Mononuclear cell (primary cell): ENCODE measurements around the gene HS6ST2. TPM values are rescaled to one million over a fixed set of nuclear protein-coding genes. Genes with fewer than 3 reads are reported as not detected.
"Not testable (repeated sequence)": the region's sequence is repeated elsewhere in the genome, so short reads cannot be mapped to it uniquely, and the experiment has no call there.

ENCODE experiments used
- H3K27me3 ChIP-seq: 2 replicates; pipeline ENCODE4 v1.6.0; 2011; ENCODE audit warnings: low read length, control low read depth; ENCODE audit not compliant: insufficient read depth
- H3K4me1 ChIP-seq: 2 replicates; pipeline ENCODE4 v1.5.1; 2011; ENCODE audit warnings: mild to moderate bottlenecking, low read length, control low read depth; ENCODE audit not compliant: insufficient read depth
- H3K4me3 ChIP-seq: 2 replicates; pipeline ENCODE4 v1.5.1; 2011; ENCODE audit warnings: mild to moderate bottlenecking, low read length, moderate library complexity
- H3K9me3 ChIP-seq: 2 replicates; pipeline ENCODE4 v1.5.1; 2011; ENCODE audit warnings: low read depth, mild to moderate bottlenecking, control low read depth, low read length
- total RNA-seq: library from RNA; depleted of rRNA; stranded (reverse); fragments of >200 nt; gene quantifications from one replicate; pipeline ENCODE4 v1.2.3, GENCODE V29; 2012

The HS6ST2 gene
- total RNA-seq, 1 donor, result not detected

GRCh38 chrX:132956421-132957210, 1.8 kb downstream of the HS6ST2 start:
- no peaks in the 10 kb centered on the region for H3K4me1 ChIP-seq
- no peaks in the 10 kb centered on the region for H3K9me3 ChIP-seq
- no peak overlapping the region for H3K4me3 ChIP-seq
- H3K27me3 ChIP-seq, result peaks cover 16% of the 10 kb centered on the region

DNA sequence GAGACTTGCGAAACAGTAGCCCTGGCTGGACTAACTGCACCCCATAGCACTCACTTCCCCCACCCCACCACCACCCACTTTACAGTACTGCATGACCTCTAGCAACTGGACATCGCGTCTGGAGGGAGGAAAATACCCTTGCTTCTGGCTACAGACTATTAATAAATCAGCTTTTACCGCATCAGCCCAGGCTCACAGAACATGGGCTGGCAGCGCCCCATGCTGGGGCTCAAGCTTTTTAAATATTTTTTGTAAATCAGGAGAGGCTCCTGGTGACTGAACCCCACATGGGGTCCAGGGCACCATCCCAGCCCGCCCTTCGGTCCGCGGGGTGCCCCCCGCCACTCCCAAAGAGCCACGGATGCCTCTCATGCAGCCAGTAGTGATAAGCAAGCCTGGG, 2.7 kb downstream of the HS6ST2 start:
- H3K4me3 ChIP-seq, result no peak overlapping the region
- peaks cover 16% of the 10 kb centered on the region for H3K27me3 ChIP-seq
- no peaks in the 10 kb centered on the region for H3K4me1 ChIP-seq
- H3K9me3 ChIP-seq, result no peaks in the 10 kb centered on the region

GRCh38 chrX:132954323-132954722, 4.1 kb downstream of the HS6ST2 start:
- no peaks in the 10 kb centered on the region for H3K9me3 ChIP-seq
- no peaks in the 10 kb centered on the region for H3K4me1 ChIP-seq
- no peak overlapping the region for H3K4me3 ChIP-seq
- peaks cover 12% of the 10 kb centered on the region for H3K27me3 ChIP-seq

GRCh38 chrX:132953354-132953753, 5.1 kb downstream of the HS6ST2 start:
- Histone ChIP-seq H3K4me1 (no peaks in the 10 kb centered on the region), H3K4me3 (no peak overlapping the region), H3K9me3 (no peaks in the 10 kb centered on the region), H3K27me3 (peaks cover 3% of the 10 kb centered on the region)

DNA sequence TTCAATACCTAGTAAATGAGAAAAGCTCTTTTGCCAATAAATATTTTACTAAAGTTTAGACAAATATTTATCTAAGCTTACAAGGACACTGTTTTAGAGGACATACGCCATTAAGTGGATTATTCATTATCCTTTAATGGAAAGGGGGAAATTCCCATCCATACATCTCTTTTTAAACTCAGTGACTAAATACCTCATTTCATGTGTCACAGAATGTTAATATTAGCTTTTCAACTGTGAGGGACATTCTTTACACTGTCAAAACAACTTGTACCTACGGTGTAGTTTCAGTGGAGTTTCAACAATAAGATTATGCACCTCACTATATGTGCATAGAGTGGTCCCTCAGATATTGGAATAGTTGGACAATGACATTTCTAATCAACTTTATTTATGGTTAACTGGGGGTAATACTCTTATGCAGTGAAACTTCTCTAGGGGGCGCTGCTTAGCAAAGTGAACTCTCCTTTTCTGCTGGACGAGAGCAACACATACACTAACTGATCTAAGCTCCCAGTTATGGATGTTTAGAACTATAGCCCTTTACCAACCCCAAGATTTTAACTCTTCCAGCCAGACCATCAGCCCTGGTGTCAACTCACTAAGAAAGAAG, 9.7 kb downstream of the HS6ST2 start:
- Histone ChIP-seq H3K4me3 (no peak overlapping the region), H3K27me3 (no peaks in the 10 kb centered on the region), H3K9me3 (no peaks in the 10 kb centered on the region), H3K4me1 (no peaks in the 10 kb centered on the region)

GRCh38 chrX:132945055-132945599, 13.3 kb downstream of the HS6ST2 start:
- not testable (repeated sequence) for H3K4me3 ChIP-seq, H3K4me1 ChIP-seq, H3K27me3 ChIP-seq, H3K9me3 ChIP-seq

GRCh38 chrX:132940727-132941327, 17.6 kb downstream of the HS6ST2 start:
- Histone ChIP-seq H3K9me3 (no peaks in the 10 kb centered on the region), H3K27me3 (no peaks in the 10 kb centered on the region)

GRCh38 chrX:132933170-132933569, 25.3 kb downstream of the HS6ST2 start:
- Histone ChIP-seq H3K4me1 (no peaks in the 10 kb centered on the region), H3K27me3 (no peaks in the 10 kb centered on the region), H3K4me3 (no peak overlapping the region), H3K9me3 (no peaks in the 10 kb centered on the region)

More at GRCh38 chrX:132940727-132941327, 17.6 kb downstream of the HS6ST2 start:
- no peaks in the 10 kb centered on the region for H3K4me1 ChIP-seq
- no peak overlapping the region for H3K4me3 ChIP-seq

DNA sequence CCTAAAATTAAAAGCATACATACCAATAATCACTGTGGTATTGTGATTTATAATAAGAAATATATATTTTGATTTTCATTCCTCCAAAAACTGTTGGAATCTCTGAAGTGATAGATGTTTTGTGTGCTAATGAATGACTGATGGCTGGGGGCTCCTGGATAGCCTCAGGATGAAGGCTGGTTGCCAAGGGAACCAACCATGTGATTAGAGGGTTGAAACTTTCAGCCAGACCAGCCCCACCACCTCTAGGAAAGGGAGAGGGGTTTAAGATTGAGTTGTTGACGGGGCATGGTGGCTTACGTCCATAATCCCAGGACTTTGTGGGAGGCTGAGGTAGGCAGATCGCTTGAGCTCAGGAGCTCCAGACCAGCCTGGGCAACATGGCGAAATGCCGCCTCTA, 34.0 kb downstream of the HS6ST2 start:
- Histone ChIP-seq H3K9me3 (no peaks in the 10 kb centered on the region), H3K4me3 (no peak overlapping the region), H3K4me1 (no peaks in the 10 kb centered on the region), H3K27me3 (no peaks in the 10 kb centered on the region)

DNA sequence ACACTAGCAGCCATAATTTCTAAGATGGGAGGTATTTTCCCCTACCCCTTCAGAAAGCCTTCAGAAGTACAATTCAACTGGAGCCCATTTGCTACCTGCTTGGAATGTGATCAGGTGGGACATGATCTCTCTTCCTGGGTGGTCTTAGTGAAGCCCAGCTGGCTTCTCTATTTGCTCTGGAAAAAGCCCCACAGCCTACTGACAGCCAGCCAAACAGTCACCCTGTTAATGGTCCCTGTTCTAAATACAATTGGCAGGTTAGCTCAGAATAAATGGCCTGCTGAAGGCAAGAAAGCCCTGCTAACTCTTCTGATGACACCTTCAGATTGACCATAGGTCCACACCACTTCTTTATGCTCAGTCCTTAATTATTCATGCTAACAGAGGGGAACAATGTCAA, 39.9 kb downstream of the HS6ST2 start:
- no peaks in the 10 kb centered on the region for H3K9me3 ChIP-seq
- H3K4me1 ChIP-seq, result no peaks in the 10 kb centered on the region
- H3K4me3 ChIP-seq, result no peak overlapping the region
- H3K27me3 ChIP-seq, result no peaks in the 10 kb centered on the region

DNA sequence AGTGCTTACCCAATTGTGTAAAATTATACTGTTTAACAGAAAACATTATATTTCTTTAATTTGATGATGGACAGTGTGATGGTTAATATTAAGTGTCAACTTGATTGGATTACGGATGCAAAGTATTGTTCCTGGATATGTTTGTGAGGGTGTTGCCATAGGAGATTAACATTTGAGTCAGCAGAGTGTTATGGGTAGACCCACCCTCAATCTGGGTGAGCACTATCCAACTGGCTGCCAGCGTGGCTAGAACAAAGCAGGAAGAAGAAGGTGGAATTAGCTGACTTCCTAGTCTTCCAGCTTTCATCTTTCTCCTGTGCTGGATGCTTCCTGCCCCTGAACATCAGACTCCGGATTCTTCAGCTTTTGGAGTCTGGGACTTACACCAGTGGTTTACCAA, 42.1 kb downstream of the HS6ST2 start:
- H3K27me3 ChIP-seq, result no peaks in the 10 kb centered on the region
- no peaks in the 10 kb centered on the region for H3K9me3 ChIP-seq
- H3K4me3 ChIP-seq, result no peak overlapping the region
- H3K4me1 ChIP-seq, result no peaks in the 10 kb centered on the region

DNA sequence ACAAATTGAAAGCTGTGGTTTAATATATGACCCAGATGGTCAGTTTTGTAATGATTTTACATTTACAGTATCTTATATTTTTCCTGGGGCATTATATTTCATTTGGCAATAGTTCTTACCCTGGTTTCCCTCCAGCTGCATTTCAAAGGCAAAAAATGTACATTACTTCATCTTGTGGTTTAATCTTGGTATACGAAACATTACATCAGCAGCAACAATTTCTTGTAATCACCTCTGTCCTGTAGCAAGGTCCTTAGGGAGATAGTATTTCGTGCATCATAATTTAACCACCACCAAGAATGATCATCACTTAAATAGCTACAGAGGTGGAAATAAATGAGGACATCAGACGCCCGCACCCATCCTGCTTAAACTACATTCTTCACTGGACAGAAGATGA, 48.8 kb downstream of the HS6ST2 start:
- no peak overlapping the region for H3K4me3 ChIP-seq
- H3K9me3 ChIP-seq, result no peaks in the 10 kb centered on the region
- no peaks in the 10 kb centered on the region for H3K27me3 ChIP-seq
- H3K4me1 ChIP-seq, result no peaks in the 10 kb centered on the region

DNA sequence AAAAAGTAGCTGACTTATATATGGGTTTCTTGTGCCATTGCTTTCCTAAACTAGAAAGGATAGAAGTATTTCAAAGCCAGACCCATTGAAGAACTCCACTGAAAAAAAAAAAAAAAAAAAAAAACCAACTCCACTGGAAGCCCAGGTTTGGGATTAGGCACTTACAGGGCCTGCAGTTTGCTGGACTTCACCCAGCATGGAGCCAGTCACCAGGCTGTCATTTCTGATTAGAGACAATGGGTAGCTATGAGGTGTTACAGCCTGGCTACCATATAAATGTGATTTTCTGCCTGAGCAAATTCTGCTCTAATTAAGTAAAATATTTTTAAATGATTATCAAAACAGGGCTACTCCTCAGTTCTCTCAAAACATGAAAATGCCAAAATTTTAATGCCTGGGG, 49.5 kb downstream of the HS6ST2 start:
- Histone ChIP-seq H3K4me1 (no peaks in the 10 kb centered on the region), H3K4me3 (no peak overlapping the region), H3K27me3 (no peaks in the 10 kb centered on the region), H3K9me3 (no peaks in the 10 kb centered on the region)

DNA sequence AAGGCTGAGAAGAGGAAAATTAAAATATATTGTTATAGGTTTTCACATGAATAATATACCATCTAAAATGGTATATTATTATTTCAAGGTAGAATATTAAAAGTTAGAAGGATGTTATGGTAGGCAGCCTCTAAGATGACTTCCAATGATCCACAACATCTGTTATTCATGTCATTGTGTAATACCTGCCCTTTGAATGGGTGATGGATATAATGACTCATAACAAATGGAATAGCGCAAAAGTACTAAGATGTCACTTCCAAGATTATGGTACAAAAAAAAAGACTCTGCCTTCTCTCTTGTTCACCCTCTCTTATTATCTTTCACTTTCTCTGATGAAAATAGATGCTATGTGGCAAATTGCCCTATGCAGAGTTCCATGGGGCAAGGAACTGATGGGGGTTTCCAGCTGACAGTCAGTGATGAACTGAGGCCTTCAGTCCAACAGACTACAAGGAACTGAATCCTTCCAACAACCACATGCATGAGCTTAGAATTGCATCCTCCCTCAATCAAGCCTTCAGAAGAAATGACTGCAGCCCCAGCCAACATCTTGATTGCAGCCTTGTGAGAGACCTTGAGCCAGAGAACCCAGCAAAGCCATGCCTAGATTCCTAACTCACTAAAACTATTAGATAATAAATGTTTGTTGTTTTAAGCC, 57.7 kb downstream of the HS6ST2 start:
- H3K4me1 ChIP-seq, result no peaks in the 10 kb centered on the region
- no peak overlapping the region for H3K4me3 ChIP-seq
- no peaks in the 10 kb centered on the region for H3K27me3 ChIP-seq
- no peaks in the 10 kb centered on the region for H3K9me3 ChIP-seq

GRCh38 chrX:132887569-132887968, 70.9 kb downstream of the HS6ST2 start:
- Histone ChIP-seq H3K27me3 (no peaks in the 10 kb centered on the region), H3K4me1 (no peaks in the 10 kb centered on the region), H3K4me3 (no peak overlapping the region), H3K9me3 (no peaks in the 10 kb centered on the region)
